C4-2B (cell line): ENCODE data around the gene CD40.

Experiments used
- H3K27ac ChIP-seq: fragments of 450-650 bp; 2 replicates; pipeline ENCODE4 v1.5.1; 2017
- ZFX ChIP-seq: fragments of 450-650 bp; IDR thresholded peaks from 2 replicates; pipeline ENCODE4 v1.6.1; 2017
- TF ChIP-seq, protein P1 (sequence below): fragments of 450-650 bp; conservative IDR thresholded peaks from 2 replicates; pipeline ENCODE4 v1.5.1; 2017; ENCODE audit warnings: mild to moderate bottlenecking

Gene CD40

DNA sequence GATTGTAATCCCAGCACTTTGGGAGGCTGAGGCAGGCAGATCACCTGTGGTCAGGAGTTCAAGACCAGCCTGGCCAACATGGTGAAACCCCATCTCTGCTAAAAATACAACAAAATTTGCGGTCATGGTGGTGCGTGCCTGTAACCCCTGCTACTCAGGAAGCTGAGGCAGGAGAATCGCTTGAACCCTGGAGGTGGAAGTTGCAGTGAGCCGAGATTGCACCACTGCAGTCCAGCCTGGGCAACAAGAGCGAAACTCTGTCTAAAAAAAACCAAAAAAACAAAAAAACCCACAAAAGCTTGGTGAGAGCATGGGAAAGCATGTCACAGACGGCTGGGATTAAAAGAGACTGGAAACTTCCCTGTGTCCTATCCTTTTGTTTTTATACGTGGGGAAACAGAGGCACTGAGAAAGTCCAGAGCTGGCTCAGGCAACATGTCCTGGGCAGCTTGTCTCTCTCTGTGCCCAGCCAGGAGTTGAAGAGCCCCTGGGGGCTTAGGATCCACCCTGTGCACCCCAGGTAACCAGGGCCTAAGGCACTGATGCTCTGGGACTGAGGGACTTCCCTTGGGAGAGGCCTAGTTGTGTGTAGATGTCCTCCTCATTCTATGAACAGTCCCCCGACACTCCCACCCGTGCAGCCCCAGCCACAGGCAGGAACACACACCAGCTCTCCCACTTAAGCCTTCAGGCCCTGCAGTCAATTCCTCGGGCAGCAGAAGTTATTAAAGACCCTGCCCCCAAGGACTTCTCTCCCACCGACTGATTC lies 16.0 kb downstream of the CD40 start:
- TF ChIP-seq ZFX: no peak
- TF ChIP-seq, protein P1, sequence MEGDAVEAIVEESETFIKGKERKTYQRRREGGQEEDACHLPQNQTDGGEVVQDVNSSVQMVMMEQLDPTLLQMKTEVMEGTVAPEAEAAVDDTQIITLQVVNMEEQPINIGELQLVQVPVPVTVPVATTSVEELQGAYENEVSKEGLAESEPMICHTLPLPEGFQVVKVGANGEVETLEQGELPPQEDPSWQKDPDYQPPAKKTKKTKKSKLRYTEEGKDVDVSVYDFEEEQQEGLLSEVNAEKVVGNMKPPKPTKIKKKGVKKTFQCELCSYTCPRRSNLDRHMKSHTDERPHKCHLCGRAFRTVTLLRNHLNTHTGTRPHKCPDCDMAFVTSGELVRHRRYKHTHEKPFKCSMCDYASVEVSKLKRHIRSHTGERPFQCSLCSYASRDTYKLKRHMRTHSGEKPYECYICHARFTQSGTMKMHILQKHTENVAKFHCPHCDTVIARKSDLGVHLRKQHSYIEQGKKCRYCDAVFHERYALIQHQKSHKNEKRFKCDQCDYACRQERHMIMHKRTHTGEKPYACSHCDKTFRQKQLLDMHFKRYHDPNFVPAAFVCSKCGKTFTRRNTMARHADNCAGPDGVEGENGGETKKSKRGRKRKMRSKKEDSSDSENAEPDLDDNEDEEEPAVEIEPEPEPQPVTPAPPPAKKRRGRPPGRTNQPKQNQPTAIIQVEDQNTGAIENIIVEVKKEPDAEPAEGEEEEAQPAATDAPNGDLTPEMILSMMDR: no peak
- H3K27ac ChIP-seq: no peak overlapping the region

DNA sequence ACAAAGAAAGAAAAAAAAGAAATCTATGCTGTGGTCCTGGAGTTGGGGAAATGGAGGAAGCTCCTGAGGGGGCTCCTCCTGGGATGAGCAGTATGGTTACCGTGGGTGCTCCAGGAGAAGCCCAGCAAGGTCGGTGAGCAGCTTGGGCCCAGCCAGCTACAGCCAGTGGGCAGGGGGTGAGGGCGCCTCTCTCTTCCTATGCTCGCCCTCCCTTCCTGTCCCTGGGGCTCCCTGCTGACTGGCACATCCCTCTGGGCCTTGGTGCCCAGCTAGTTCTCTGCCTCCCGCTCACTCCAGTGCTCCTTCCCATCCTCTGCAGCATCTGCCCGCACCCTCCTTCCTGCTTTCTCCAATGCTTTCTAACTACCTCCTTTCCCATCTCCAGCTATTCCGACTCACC lies 16.6 kb downstream of the CD40 start:
- no peak for TF ChIP-seq ZFX
- TF ChIP-seq, protein P1: no peak
- no peak overlapping the region for H3K27ac ChIP-seq

DNA sequence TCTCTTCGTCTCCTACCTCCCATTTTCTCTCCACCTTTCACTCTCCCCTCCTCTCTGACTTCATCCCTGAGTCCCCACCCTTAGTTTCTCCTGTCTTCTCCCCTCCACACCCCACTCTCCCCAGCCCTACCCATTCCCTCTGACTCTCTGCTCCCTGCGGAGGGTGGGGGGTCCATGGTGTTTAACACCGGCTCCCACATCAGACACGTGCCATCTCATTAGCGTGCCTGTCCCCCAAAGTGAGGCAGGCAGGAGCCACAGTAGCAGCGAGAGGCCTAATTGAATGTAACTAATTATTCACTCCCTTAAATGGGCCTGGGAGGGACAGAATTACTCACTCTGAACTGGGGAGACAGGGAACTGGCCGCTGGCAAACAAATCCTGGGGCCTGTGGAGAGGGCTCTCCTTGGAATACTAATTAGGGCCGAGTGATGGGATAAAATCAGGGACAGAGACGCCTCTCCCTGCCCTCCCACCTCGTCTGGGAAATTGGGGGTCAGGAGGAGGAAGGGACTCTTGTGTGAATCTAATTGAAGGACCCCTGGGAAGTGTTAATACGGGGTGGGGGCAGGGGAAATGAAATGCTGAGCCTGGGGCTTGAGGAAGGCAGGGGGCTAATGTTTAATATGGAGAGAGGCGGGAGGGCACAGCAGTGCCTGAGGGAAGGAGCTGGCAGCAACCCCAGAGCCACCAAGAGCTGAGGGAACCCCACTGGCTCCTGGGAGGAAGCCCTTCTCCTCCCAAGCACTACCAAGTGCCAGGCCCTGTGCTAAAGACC lies 17.9 kb downstream of the CD40 start:
- TF ChIP-seq, protein P1: no peak
- no peak for TF ChIP-seq ZFX

DNA sequence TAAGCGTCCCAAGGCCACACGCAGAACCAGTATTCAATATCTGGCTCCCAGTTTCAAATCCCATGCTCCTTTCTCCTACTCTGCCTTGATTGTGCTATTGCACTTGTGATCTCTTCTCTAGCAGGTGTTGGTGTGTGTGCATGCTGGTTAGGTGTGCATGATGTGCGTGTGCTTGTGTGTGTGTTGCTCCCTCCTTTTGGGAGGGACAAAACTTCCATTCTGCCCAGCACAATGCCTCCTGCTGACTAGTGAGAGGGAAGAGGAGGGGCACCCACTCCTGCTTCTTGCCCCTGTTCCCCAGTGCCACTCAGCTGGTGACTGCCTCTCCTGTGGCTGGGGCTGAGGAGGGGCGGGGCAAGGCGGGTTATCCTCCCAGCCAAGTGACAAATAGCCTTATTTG lies 19.7 kb downstream of the CD40 start:
- no peak overlapping the region for H3K27ac ChIP-seq
- no peak for TF ChIP-seq ZFX
- TF ChIP-seq, protein P1: no peak

More for the DNA sequence above, 17.9 kb downstream of the CD40 start:
- no peak overlapping the region for H3K27ac ChIP-seq

DNA sequence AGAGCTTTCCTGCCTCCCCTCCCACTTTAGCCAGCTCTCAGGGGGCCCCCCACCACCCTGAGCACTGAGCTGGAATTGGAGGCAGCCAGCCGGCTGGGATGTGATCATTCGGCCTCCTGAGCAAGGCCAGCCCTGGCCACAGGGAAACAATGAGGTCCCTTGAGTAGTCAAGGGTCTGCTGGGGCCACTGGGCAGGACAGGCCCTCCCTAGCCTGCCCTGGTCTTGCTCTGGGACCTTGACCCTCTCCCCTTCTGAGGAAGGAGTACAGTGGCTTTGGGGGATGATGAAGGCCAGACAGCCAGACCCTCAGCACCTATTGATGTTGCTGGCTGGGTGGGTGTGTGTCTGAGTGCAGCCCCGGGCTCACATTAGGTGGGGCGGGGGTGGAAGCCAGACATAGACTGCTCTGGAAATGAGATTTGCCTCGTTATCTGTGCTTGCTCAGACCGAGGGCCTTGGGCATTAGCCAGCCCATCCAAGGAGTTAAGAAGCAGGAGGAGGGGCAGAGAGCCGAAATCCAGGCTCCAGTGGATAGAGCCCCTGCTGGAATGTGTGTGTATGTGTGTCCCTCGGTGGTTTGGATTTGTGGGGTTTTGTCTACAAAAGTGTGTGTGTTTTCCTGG lies 21.3 kb downstream of the CD40 start:
- TF ChIP-seq ZFX: no peak
- TF ChIP-seq, protein P1: no peak
- H3K27ac ChIP-seq: no peak overlapping the region

DNA sequence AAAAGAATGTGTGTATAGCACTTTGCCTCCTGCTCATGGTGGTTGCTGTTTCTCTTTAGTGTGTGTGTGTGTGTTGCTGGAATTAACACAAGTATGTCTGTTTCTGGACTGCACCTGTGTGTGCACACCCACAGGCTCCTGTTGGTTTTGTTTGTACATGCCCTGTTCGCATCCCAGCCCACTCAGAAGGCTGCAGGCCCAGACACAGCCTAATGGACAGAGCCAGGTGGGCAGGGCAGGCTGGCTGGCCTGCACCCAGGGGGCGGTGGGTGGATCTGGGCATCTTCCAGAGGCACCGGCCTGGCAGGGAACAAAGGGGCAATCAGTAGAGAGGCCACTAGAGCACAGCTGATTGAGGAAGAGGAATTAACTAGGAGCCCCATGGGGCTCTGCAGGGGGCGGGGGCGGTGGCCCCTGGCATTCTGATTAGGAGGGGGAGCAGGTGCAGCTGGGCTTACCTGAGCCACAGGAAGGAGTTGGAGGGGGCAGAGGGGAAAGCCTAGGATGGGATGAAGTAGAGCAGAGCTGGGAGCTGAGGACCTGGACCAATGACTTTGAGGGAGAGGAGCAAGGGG lies 21.9 kb downstream of the CD40 start:
- TF ChIP-seq, protein P1: no peak
- TF ChIP-seq ZFX: no peak
- no peak overlapping the region for H3K27ac ChIP-seq

DNA sequence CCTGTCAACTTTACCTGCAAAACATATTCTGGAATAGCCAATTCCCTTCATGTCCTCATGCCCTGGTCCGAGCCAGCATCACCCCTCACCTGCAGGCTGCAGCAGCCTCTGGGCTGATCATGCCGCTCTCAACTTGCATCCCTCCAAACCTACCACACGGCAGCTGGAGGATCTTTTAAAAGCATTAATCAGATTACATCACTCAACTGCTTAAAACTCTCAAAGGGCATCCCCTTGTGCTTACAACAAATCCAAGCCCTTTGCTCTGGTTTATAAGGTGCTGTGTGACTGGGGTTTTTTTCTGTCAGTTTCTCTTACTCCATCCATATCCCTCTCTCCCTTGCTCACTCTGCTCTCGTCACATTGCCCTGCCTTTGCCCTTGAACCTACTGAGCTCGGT lies 24.0 kb downstream of the CD40 start:
- TF ChIP-seq ZFX: no peak
- TF ChIP-seq, protein P1: no peak
- H3K27ac ChIP-seq: no peak overlapping the region
